Right lobe of liver (tissue), 6 donors: ENCODE measurements around the gene RPL36A. TPM values are rescaled to one million over a fixed set of nuclear protein-coding genes. Genes with fewer than 3 reads are reported as not detected.

Experiments
- ATAC-seq, 4 donors: fragments of 200-7000 bp; cut with Tn5 transposase; one replicate each; pipeline ENCODE4 v1.9.1; 2020; ENCODE audit warnings: mild to moderate bottlenecking in 4 of 4, moderate library complexity in 4 of 4
- DNase-seq, 3 donors: peaks; one replicate each; pipeline ENCODE4 v3.0.0-alpha.2; 2020
- H3K27ac ChIP-seq, 3 donors: fragments of 200-600 bp; one replicate each; pipeline ENCODE4 v1.8.0; 2022
- H3K27me3 ChIP-seq, 2 donors: fragments of 200-600 bp; one replicate each; pipeline ENCODE4 v1.8.0; 2022
- H3K36me3 ChIP-seq, 4 donors: fragments of 200-600 bp; sonication (generic) in 1 of 4; one replicate each; pipeline versions ENCODE4 v1.5.1 to v1.8.0; 2017 to 2022; ENCODE audit warnings: control low read depth in 1 of 4
- H3K4me1 ChIP-seq, 4 donors: fragments of 200-600 bp; sonication (generic) in 1 of 4; one replicate each; pipeline versions ENCODE4 v1.5.1 to v1.8.0; 2017 to 2022; ENCODE audit warnings: control low read depth in 1 of 4
- H3K4me3 ChIP-seq, 3 donors: fragments of 200-600 bp; one replicate each; pipeline ENCODE4 v1.8.0; 2022
- H3K9me3 ChIP-seq, 4 donors: fragments of 200-600 bp; sonication (generic) in 1 of 4; one replicate each; pipeline versions ENCODE4 v1.5.1 to v1.8.0; 2017 to 2022; ENCODE audit warnings: control low read depth in 1 of 4
- POLR2A ChIP-seq: fragments of 450-650 bp; IDR thresholded peaks from one replicate; pipeline ENCODE4 v1.6.1; 2017; ENCODE audit warnings: antibody characterized with exemption, mild to moderate bottlenecking
- WGBS: methylation state at CpG from one replicate; pipeline ENCODE4 v1.1.6; 2018; ENCODE audit warnings: low coverage, low lambda C conversion rate; ENCODE audit not compliant: insufficient coverage; ENCODE audit errors: missing lambda C conversion rate; 5-methylcytosine and 5-hydroxymethylcytosine counted together
- intact Hi-C, 2 donors: fragments of 100-400 bp; cut with DNase I; formaldehyde crosslinking; loops; one replicate each; pipeline versions ENCODE4 v1.11.2 to v1.14.1; 2022
- total RNA-seq, 6 experiments: library from RNA; depleted of rRNA in 2 of 6; stranded (reverse); fragments of >200 nt in 2 of 6; fragmentation: NEBNext Ultra II Directional in 3 of 6; extraction: Animal tissue kit (Norgen Biotek cat#: 25700) in 3 of 6; gene quantifications; one replicate each; pipeline versions ENCODE4 v1.1.0 to v1.2.4, GENCODE V29; 2016 to 2023
- TF ChIP-seq, protein P1 (sequence below), 4 donors: fragments of 200-600 bp in 3 of 4; fragments of 450-650 bp in 1 of 4; IDR thresholded peaks; one replicate each; pipeline versions ENCODE4 v1.5.1 to v1.8.0; 2016 to 2022; ENCODE audit warnings: antibody characterized with exemption in 4 of 4, mild to moderate bottlenecking in 2 of 4
- donor health status: DM: no; HTN: yes; CAD: no.
- donor health status: DM: no; HTN: no; CAD: no.
- donor health status: DM: no; HTN: no; CAD: no.
- donor health status: DM: no; HTN: yes; CAD: no.
- donor health status: DM: no; HTN: yes; CAD: no.

The RPL36A gene
- total RNA-seq, 6 experiments from 2014 or later: 30.5 to 1,059 (median 46.3) TPM

DNA sequence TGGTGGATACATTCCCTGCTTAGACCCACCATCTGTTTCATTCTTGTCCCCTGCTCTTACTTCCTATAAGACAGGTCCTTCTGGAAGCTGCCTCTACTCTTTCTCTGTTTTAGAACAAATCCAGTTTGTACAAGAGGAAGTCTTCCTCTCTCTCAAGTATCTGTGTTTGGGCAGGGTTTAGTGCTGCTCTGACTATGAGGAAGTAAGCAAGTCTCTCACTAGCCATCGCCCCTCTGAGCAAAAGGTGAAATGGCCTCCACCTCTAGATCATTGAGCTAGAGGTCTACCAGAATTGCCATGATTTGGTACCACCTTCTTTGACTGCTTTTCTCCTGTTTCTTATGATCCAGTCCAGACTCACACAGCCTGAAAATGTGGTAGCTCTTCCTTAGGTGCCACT, 13.3 kb upstream of the RPL36A start:
- peaks cover 4 to 7% of the 10 kb centered on the region in 2 donors for H3K27me3 ChIP-seq
- TF ChIP-seq POLR2A: no peak
- TF ChIP-seq, protein P1, sequence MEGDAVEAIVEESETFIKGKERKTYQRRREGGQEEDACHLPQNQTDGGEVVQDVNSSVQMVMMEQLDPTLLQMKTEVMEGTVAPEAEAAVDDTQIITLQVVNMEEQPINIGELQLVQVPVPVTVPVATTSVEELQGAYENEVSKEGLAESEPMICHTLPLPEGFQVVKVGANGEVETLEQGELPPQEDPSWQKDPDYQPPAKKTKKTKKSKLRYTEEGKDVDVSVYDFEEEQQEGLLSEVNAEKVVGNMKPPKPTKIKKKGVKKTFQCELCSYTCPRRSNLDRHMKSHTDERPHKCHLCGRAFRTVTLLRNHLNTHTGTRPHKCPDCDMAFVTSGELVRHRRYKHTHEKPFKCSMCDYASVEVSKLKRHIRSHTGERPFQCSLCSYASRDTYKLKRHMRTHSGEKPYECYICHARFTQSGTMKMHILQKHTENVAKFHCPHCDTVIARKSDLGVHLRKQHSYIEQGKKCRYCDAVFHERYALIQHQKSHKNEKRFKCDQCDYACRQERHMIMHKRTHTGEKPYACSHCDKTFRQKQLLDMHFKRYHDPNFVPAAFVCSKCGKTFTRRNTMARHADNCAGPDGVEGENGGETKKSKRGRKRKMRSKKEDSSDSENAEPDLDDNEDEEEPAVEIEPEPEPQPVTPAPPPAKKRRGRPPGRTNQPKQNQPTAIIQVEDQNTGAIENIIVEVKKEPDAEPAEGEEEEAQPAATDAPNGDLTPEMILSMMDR (IDR thresholded peaks at IDR 0.05): no peak
- H3K4me1 ChIP-seq: no peaks in the 10 kb centered on the region
- 17% methylated on average over 1 of the region's 1 CpG for WGBS
- H3K27ac ChIP-seq: no peak overlapping the region
- H3K4me3 ChIP-seq: no peak overlapping the region
- H3K9me3 ChIP-seq: no peaks in the 10 kb centered on the region
- H3K36me3 ChIP-seq: no peaks in the 10 kb centered on the region
- ATAC-seq: no peak
- intact Hi-C loops: no loop called here
- no peak for DNase-seq

DNA sequence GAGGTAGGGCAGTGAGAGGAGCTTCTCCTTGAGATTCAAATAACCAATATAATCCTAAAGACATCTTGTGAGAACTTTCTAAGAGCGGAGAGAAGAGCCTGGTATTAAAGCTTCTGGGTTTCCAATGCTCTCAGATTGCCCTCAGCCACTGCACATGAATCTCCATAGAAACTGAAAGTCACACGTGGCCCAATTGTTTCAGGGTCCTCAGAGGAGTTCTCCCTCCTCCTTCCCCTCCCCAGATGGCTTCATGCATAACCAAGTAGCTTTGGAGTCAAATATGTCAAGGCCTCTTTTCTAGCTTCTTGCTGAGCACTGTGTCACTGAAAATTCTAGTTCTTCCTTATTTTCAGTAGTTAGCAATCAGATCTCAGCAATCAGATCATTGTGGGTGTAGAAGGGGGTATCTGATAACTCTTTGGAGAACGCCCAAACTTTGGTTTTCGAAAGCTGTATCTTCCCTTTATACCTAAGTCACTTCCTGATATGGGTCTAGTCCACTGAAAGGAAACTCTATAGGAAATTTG, 7.1 kb upstream of the RPL36A start:
- no peak for DNase-seq
- no peaks in the 10 kb centered on the region for H3K9me3 ChIP-seq
- intact Hi-C loops: no loop called here
- H3K27ac ChIP-seq: no peak overlapping the region
- TF ChIP-seq, protein P1 (IDR thresholded peaks at IDR 0.05): no peak
- no peak for TF ChIP-seq POLR2A
- no peaks in the 10 kb centered on the region for H3K4me1 ChIP-seq
- ATAC-seq: no peak
- H3K27me3 ChIP-seq: peaks cover 0 to 7% of the 10 kb centered on the region in 2 donors
- no peak overlapping the region for H3K4me3 ChIP-seq
- WGBS: 48% methylated on average over 4 of the region's 4 CpGs
- H3K36me3 ChIP-seq: no peaks in the 10 kb centered on the region

DNA sequence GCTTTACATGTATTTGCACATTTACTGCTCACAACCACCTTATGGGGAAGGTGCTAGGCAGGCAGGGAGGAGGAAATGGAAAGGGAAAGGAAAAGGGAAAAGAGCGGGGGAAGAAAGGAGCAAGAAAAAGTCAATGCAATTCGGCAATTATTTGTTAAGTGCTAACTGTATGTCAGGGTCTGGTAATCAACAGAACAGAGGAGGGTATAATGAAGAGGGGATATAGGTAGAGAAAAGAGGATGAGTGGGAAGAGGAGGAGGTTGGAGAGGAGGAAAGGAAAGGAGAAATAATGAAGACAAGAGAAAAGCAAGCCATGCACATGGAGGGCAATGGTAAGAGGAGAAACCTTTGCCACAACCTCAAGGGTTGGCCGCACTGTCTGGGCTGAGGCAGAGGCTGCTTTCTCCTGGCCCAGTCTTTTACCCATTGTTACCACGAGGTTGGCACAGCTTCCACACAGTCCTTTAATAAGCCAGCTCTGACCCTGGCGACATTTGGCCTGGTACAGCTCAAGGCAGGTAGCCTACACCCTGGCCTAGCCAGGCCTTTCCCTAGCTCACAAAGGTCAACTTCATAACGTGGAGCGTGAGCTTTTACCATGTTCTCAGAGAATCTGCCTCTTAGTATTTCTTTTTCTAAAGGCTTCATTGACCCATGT, 5.7 kb upstream of the RPL36A start:
- ATAC-seq (no peak), DNase-seq (no peak)
- H3K27me3 ChIP-seq: peaks cover 0 to under 1% of the 10 kb centered on the region in 2 donors
- no peaks in the 10 kb centered on the region for H3K9me3 ChIP-seq
- intact Hi-C loops: no loop called here
- 58% methylated on average over 4 of the region's 7 CpGs for WGBS
- H3K27ac ChIP-seq: no peak overlapping the region
- no peaks in the 10 kb centered on the region for H3K4me1 ChIP-seq
- TF ChIP-seq, protein P1 (IDR thresholded peaks at IDR 0.05): no peak
- no peak for TF ChIP-seq POLR2A
- no peak overlapping the region for H3K4me3 ChIP-seq
- no peaks in the 10 kb centered on the region for H3K36me3 ChIP-seq

DNA sequence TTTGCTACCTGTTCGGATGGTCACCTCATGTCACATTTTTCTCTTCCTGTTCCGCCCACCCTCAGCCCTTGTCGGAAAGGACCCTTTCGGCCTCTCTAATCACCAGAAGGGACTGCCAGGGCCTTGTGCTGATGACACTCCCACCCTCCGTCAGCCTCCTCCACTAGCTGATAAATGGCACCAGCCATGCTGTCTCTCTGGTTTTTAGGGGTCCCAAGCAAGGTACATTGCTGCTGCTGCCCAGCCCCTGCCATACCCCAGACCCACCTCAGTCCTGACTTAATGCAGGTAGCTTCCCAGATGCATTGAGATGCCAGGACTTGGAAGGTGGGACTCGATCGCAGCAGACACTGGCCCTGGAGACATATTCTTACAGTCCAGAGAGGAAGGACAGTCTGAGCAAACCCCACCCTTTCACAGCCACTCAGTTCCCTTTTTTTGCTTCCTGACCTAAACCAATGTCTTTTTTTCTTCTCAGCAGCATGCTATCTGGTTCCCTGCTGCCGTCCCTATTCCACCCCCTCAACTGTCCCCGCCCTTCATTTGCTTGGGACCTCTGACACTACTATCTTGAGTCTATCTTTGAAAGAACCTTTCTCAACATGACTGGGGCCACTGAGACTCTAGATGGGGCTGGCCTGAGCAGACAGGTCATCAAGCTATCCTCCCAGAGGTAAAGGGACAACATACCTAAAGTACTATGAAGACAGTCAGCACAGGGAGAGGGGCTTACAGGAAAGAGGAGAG, 4.8 kb upstream of the RPL36A start, which contains the start of gene BTK:
Gene BTK (minus strand): TSS at position 397 of the 747 bp plus-strand sequence. CDS start 10,907 bp downstream, outside the sequence.
- no peak within 1 kb of the TSS for H3K27ac ChIP-seq
- intact Hi-C loops: no loop called here
- no peaks in the 10 kb centered on the region for H3K27me3 ChIP-seq
- WGBS: 49% methylated on average over 8 of the region's 9 CpGs
- H3K36me3 ChIP-seq: no peaks in the 10 kb centered on the region
- H3K4me3 ChIP-seq: no peak within 1 kb of the TSS
- no peaks in the 10 kb centered on the region for H3K4me1 ChIP-seq
- no peak for DNase-seq
- TF ChIP-seq POLR2A: no peak
- TF ChIP-seq, protein P1 (IDR thresholded peaks at IDR 0.05): no peak
- ATAC-seq: peak in 3 of 4 donors; percentile 30 to 52 (median 40)
- H3K9me3 ChIP-seq: no peaks in the 10 kb centered on the region
